Naive thymus-derived CD8-positive, alpha-beta T cell (primary cell): ENCODE measurements around the gene ITIH2. TPM values are rescaled to one million over a fixed set of nuclear protein-coding genes. Genes with fewer than 3 reads are reported as not detected.

Experiments
- ATAC-seq, 2 donors: fragments of 150-1000 bp; cut with Tn5 transposase in 1 of 2; sonication (Bioruptor Pico), chemical (Tn5 transposase) in 1 of 2; 1 replicate in 1 of 2; 2 replicates in 1 of 2; pipeline ENCODE4 v1.10.0; 2021; ENCODE audit warnings: mild to moderate bottlenecking in 2 of 2, moderate library complexity in 2 of 2
- POLR2A ChIA-PET: fragments of 350-600 bp; sonication (Branson Sonifier 250); formaldehyde crosslinking; loops from one replicate; lab custom pipeline; 2021; ENCODE audit warnings: antibody characterized with exemption; lab: Charles Lee
- DNase-seq, 10 donors: peaks; one replicate each; pipeline versions ENCODE4 v3.0.0 to v3.0.0-alpha.2; 2020 to 2022
- H3K27ac Mint-ChIP-seq, 10 donors: one replicate each; pipeline ENCODE4 v1.8.0; 2020 to 2022; ENCODE audit warnings: mild to moderate bottlenecking in 10 of 10, mixed read lengths in 10 of 10, moderate library complexity in 4 of 10, inconsistent platforms in 1 of 10
- H3K27me3 Mint-ChIP-seq, 5 donors: one replicate each; pipeline ENCODE4 v1.8.0; 2021 to 2022; ENCODE audit warnings: mixed read lengths in 5 of 5
- H3K36me3 Mint-ChIP-seq, 3 donors: one replicate each; pipeline ENCODE4 v1.8.0; 2020 to 2022; ENCODE audit warnings: mixed read lengths in 3 of 3, mild to moderate bottlenecking in 2 of 3, inconsistent platforms in 1 of 3
- H3K4me1 Mint-ChIP-seq, 4 donors: one replicate each; pipeline ENCODE4 v1.8.0; 2021 to 2022; ENCODE audit warnings: mixed read lengths in 4 of 4
- H3K4me3 Mint-ChIP-seq, 10 donors: one replicate each; pipeline ENCODE4 v1.8.0; 2020 to 2022; ENCODE audit warnings: mild to moderate bottlenecking in 10 of 10, mixed read lengths in 10 of 10, moderate library complexity in 6 of 10, inconsistent platforms in 1 of 10
- H3K9me3 Mint-ChIP-seq, 9 donors: one replicate each; pipeline ENCODE4 v1.8.0; 2020 to 2022; ENCODE audit warnings: mixed read lengths in 9 of 9, mild to moderate bottlenecking in 3 of 9, inconsistent platforms in 1 of 9, moderate library complexity in 1 of 9
- polyA plus RNA-seq, 3 donors: library from polyadenylated mRNA; unstranded; fragments of 300-500 nt; fragmentation: Illumina TruSeq; gene quantifications; one replicate each; pipeline ENCODE4 v1.2.3, GENCODE V29; 2021
- total RNA-seq, 8 experiments: library from RNA in 2 of 8; stranded (reverse) in 2 of 8; gene quantifications; one replicate each; pipeline ENCODE4 v1.2.3 and lab custom pipeline; 2021 to 2026

ITIH2 gene
- total and polyA plus RNA-seq, 5 experiments from 2014 or later = not detected

DNA sequence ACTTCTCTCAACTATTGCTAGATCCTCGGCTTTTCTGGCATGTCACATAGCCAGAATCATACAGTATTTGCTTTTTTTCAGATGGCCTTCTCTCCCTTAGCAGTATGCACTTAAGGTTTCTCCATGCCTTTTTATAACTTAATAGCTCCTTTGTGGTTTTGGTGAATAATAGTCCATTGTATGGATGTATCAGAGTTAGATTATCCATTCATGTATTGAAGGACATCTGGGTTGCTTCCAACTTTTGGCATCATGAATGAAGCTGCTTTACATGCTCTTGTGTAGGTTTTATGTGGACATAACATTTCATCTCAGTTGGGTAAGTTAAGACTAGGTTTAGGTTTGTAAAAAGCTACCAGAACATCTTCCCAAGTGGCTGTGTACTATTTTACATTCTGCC lies 89.4 kb downstream of the ITIH2 start:
- Mint-ChIP-seq H3K36me3 (peaks cover 8 to 58% (median 15%) of the 10 kb centered on the region in 3 donors), H3K27me3 (no peaks in the 10 kb centered on the region), H3K4me1 (peaks cover 33 to 79% (median 74%) of the 10 kb centered on the region in 4 donors), H3K9me3 (no peaks in the 10 kb centered on the region), H3K27ac (peak overlapping the region in 3 of 10 donors; percentile 7 to 51 (median 45)), H3K4me3 (peak overlapping the region in 7 of 10 donors; percentile 1 to 39 (median 25))
- no peak for DNase-seq
- ATAC-seq = no peak
- POLR2A ChIA-PET = interaction anchor here (1.3 kb wide), 1 partner anchor 25 kb away, joined by 6 read pairs; the partner anchor contains the start of gene TAF3

DNA sequence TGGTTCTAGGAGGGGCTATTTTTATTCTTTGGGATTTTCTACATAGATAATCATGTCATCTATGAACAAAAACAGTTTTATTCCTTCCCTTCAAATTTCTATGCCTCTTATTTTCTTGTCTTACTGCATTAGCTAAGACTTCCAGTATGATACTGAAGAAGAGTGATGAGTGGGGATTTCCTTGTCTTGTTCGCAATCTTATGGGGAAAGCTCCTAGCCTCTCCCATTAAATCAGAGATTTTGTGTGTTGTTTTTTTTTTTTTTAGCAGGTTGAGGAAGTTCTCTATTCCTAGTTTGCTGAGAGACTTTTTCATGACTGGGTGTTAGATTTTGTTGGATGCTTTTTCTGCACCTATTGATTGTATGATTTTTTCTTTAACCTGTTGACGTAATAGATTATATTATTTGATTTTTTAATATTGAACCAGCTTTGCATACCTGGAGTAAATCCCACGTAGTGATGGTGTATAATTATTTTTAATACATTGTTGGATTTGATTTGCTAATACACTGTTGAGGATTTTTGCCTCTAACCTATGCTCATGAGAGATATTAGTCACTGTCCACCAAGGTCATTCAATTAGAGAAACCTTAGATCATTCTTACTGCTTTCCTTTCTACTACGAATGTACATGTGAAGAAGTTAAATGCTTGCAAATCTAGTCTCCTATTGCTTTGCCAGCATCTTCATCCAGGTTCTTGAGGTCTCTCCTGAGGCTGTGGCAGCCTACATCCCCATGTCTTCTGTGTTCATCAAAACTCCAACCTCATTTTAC lies 91.3 kb downstream of the ITIH2 start:
- Mint-ChIP-seq H3K9me3 (no peaks in the 10 kb centered on the region), H3K36me3 (peaks cover 8 to 76% (median 15%) of the 10 kb centered on the region in 3 donors), H3K4me3 (peak overlapping the region in 6 of 10 donors; percentile 3 to 36 (median 24)), H3K27me3 (no peaks in the 10 kb centered on the region), H3K27ac (peak overlapping the region in 2 of 10 donors; percentile 17 to 47), H3K4me1 (peaks cover 28 to 69% (median 64%) of the 10 kb centered on the region in 4 donors)
- ATAC-seq (no peak), DNase-seq (no peak)
- POLR2A ChIA-PET = interaction anchor here (0.7 kb wide), 1 partner anchor 21 kb away, joined by 3 read pairs; no protein-coding TSS in a partner anchor

DNA sequence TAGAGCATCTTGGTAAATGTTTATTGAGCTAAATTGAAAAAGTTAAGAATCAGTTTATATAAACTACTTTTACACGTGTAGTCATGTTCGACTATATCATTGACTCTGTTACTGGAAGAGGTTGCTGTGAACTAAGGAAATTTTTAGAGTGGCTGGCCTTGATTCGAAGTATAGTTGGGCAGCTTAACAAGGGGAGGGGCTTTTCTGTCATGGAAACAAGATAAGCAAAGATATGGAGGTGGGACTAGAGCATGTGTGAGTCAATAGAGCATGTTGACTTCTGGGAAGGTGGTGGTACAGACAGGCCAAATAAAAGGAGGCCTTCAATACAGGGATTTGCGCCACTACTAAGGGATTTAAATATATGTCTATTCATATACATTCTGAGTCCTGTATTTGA lies 92.5 kb downstream of the ITIH2 start:
- no peak for ATAC-seq
- peaks cover 8 to 83% (median 19%) of the 10 kb centered on the region in 3 donors for H3K36me3 Mint-ChIP-seq

DNA sequence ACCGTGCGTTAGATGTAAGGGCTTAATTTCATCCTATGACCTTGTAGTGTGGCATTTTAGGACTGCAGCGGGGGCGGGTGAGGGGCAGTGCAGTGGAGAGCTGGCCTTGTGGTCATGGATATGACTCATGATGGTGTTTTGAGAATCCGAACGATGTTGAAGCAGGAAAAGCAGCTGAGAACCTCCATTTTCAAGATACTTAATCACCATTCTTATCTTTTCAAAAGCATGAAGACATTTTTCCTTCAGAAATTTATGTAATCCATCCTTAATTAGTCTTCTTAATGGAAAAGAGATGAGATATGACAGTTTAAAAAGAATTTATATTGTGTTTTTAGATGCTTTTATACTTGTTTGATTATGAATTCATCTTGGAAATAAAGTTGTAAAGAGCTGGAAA lies 94.5 kb downstream of the ITIH2 start:
- peaks cover 15 to 39% (median 35%) of the 10 kb centered on the region in 4 donors for H3K4me1 Mint-ChIP-seq
- H3K9me3 Mint-ChIP-seq = no peaks in the 10 kb centered on the region
- no peaks in the 10 kb centered on the region for H3K27me3 Mint-ChIP-seq
- POLR2A ChIA-PET = interaction anchor here (1.2 kb wide), 1 partner anchor 21 kb away, joined by 4 read pairs; the partner anchor contains the start of gene TAF3
- H3K36me3 Mint-ChIP-seq = peaks cover 8 to 84% (median 21%) of the 10 kb centered on the region in 3 donors
- DNase-seq = no peak
- H3K4me3 Mint-ChIP-seq = no peak overlapping the region
- ATAC-seq = no peak
- H3K27ac Mint-ChIP-seq = peak overlapping the region in 1 of 10 donors; percentile 45

More for the DNA sequence above, 92.5 kb downstream of the ITIH2 start:
- H3K9me3 Mint-ChIP-seq = no peaks in the 10 kb centered on the region
- H3K4me3 Mint-ChIP-seq = peak overlapping the region in 1 of 10 donors; percentile 1
- POLR2A ChIA-PET = no interaction called here
- H3K27ac Mint-ChIP-seq = peak overlapping the region in 3 of 10 donors; percentile 6 to 42 (median 19)
- DNase-seq = no peak
- H3K4me1 Mint-ChIP-seq = peaks cover 27 to 57% (median 54%) of the 10 kb centered on the region in 4 donors
- H3K27me3 Mint-ChIP-seq = no peaks in the 10 kb centered on the region

Other genes with a start within 250 kb of the ITIH2 start
- gene ITIH5, start 36.4 kb upstream of the ITIH2 start, total RNA-seq = not detected
- not detected for gene ITIH5, start 36.4 kb upstream of the ITIH2 start, polyA plus RNA-seq
- 10 to 100 TPM; 14.3 to 18.1 TPM for gene KIN, start 84.7 kb downstream of the ITIH2 start, total RNA-seq
- gene KIN, start 84.7 kb downstream of the ITIH2 start, polyA plus RNA-seq = 1 to 10 TPM; 3.2 to 5.6 (median 3.5) TPM
- 100 to 1,000 TPM; 159 to 167 TPM for gene ATP5F1C, start 84.9 kb downstream of the ITIH2 start, total RNA-seq
- 100 to 1,000 TPM; 338 to 486 (median 458) TPM for gene ATP5F1C, start 84.9 kb downstream of the ITIH2 start, polyA plus RNA-seq
- gene TAF3, start 115.2 kb downstream of the ITIH2 start, total RNA-seq = 10 to 100 TPM; 24.4 to 24.6 TPM
- gene TAF3, start 115.2 kb downstream of the ITIH2 start, polyA plus RNA-seq = 10 to 100 TPM in 2 of 3 donors, 1 to 10 TPM in 1; 6.8 to 16.4 (median 11.0) TPM